Bronchial epithelial cell (primary cell): Measurements from ENCODE around the gene TEKT5. TPM values are rescaled to one million over a fixed set of nuclear protein-coding genes. Genes with fewer than 3 reads are reported as not detected.

Experiments used
- DNase-seq: peaks from one replicate; pipeline ENCODE4 v3.0.0-alpha.2; 2010; ENCODE audit warnings: low read depth
- FAIRE-seq: peaks from 2 replicates; lab custom pipeline; 2011; peaks lifted over from hg19 to GRCh38; lab: Jason Lieb, UNC
- H3K27me3 ChIP-seq: 2 replicates; pipeline ENCODE4 v1.5.1; 2011; ENCODE audit warnings: low read length; ENCODE audit not compliant: control insufficient read depth, insufficient read depth
- H3K36me3 ChIP-seq: 2 replicates; pipeline ENCODE4 v1.5.1; 2011; ENCODE audit warnings: low read length; ENCODE audit not compliant: control insufficient read depth, insufficient read depth
- H3K4me3 ChIP-seq: 2 replicates; pipeline ENCODE4 v1.5.1; 2011; ENCODE audit warnings: mild to moderate bottlenecking, low read depth, low read length, control low read depth
- total RNA-seq: library from RNA; depleted of rRNA; stranded (reverse); fragments of >200 nt; gene quantifications from 2 replicates; pipeline ENCODE4 v1.2.1, GENCODE V29; 2014
- TF ChIP-seq, protein P1 (sequence below): IDR thresholded peaks from 2 replicates; pipeline ENCODE4 v1.5.1; 2011; ENCODE audit warnings: mild to moderate bottlenecking, moderate library complexity, low read length, control low read depth, inconsistent platforms; ENCODE audit not compliant: insufficient read depth, severe bottlenecking

The TEKT5 gene
- total RNA-seq, 1 donor from 2014 or later: 0.53 TPM

DNA sequence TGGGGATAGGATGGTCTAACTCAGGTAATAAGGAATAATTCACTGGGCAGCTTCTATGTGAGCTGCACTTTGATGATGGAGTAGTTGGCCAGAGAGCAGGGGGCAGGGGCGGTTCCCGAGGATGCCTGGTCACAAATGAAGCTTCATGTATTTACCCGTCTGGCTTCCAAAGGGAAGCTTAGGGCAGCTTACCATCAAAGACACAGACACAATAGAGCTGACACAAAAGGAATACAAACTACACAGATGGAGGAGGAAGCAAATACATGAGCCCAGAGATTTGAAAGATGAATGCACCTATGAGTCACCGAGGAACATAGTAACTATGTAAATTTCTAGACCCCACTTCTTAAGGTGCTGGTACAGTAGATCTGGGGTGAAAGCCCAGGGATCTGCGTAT lies 105.6 kb downstream of the TEKT5 start:
- no peaks in the 10 kb centered on the region for H3K36me3 ChIP-seq
- no peaks in the 10 kb centered on the region for H3K27me3 ChIP-seq
- FAIRE-seq: peak; percentile 32
- peak; percentile 53 for DNase-seq
- TF ChIP-seq, protein P1, sequence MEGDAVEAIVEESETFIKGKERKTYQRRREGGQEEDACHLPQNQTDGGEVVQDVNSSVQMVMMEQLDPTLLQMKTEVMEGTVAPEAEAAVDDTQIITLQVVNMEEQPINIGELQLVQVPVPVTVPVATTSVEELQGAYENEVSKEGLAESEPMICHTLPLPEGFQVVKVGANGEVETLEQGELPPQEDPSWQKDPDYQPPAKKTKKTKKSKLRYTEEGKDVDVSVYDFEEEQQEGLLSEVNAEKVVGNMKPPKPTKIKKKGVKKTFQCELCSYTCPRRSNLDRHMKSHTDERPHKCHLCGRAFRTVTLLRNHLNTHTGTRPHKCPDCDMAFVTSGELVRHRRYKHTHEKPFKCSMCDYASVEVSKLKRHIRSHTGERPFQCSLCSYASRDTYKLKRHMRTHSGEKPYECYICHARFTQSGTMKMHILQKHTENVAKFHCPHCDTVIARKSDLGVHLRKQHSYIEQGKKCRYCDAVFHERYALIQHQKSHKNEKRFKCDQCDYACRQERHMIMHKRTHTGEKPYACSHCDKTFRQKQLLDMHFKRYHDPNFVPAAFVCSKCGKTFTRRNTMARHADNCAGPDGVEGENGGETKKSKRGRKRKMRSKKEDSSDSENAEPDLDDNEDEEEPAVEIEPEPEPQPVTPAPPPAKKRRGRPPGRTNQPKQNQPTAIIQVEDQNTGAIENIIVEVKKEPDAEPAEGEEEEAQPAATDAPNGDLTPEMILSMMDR: no peak
- H3K4me3 ChIP-seq: no peak overlapping the region

- H3K36me3 ChIP-seq: no peaks in the 10 kb centered on the region
- TF ChIP-seq, protein P1: no peak
- no peak for DNase-seq
- FAIRE-seq: peak; percentile 70
- no peak overlapping the region for H3K4me3 ChIP-seq
- no peaks in the 10 kb centered on the region for H3K27me3 ChIP-seq
Observed at GRCh38 chr16:10587622-10588021, 107.1 kb downstream of the TEKT5 start.

DNA sequence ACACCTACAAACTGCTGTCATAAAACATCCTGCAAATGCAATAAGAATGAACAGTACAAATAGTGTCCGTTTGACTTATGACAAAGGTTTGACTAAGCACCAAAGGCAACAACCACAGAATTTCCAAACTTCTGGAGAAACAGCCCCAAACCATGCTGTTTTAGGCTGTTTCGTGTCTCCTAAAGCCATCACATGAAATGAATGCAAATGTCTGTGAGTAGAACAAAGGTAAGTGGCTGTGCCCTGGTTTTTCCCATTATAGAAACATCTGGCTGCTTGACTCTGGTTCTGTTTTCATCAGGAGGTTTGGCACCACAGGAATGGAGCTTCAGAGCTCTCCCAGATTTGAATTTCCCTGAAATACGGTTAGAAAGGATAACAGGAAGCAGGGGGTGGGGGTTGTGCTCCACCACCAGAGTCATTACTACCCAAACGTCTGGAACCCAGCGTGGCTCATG lies 109.7 kb downstream of the TEKT5 start:
- DNase-seq: peak; percentile 52
- Histone ChIP-seq H3K36me3 (no peaks in the 10 kb centered on the region), H3K4me3 (no peak overlapping the region), H3K27me3 (no peaks in the 10 kb centered on the region)
- FAIRE-seq: no peak
- TF ChIP-seq, protein P1: no peak

- Histone ChIP-seq H3K4me3 (no peak overlapping the region), H3K27me3 (no peaks in the 10 kb centered on the region), H3K36me3 (no peaks in the 10 kb centered on the region)
- FAIRE-seq (no peak), DNase-seq (no peak)
- TF ChIP-seq, protein P1: no peak
Observed at GRCh38 chr16:10583269-10583668, 111.5 kb downstream of the TEKT5 start.

DNA sequence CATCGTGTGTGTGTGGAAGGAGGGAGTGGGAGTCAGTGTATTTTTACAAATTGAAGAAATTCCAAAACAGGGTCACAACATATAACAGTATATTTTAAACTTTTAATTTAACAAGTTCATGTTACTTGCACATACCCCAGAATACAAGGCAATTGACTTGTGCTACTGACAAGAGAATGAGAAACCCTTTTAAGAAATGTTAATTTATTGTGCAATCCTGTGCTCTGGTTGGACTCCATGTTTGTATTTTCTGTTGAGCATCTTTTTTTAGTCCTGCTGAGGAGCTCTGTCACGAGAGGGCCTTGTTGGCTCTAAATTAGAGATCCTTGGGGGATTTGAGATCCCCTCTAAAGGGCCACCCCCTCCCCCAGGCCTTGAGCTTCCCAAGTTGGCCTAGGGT lies 113.2 kb downstream of the TEKT5 start:
- DNase-seq: no peak
- no peak for FAIRE-seq

More for the DNA sequence above, 113.2 kb downstream of the TEKT5 start:
- TF ChIP-seq, protein P1: no peak
- no peaks in the 10 kb centered on the region for H3K36me3 ChIP-seq
- H3K27me3 ChIP-seq: no peaks in the 10 kb centered on the region
- no peak overlapping the region for H3K4me3 ChIP-seq
